K562 (cell line): ENCODE measurements around the gene ANKRD27. TPM values are rescaled to one million over a fixed set of nuclear protein-coding genes. Genes with fewer than 3 reads are reported as not detected.

Source experiments
- CTBP1 ChIP-seq: fragments of 450-650 bp; IDR thresholded peaks from 2 replicates; pipeline ENCODE4 v1.6.1; 2016; ENCODE audit warnings: borderline replicate concordance
- DDX20 ChIP-seq: fragments of 450-650 bp; IDR thresholded peaks from 2 replicates; pipeline ENCODE4 v1.6.1; 2016; ENCODE audit warnings: missing genetic modification characterization, low read depth, mild to moderate bottlenecking, missing compliant biosample characterization, moderate library complexity
- DMBX1 ChIP-seq: fragments of 250-450 bp; sonication (Bioruptor Pico); IDR thresholded peaks from 2 replicates; pipeline ENCODE4 v1.8.0; 2022; ENCODE audit warnings: inconsistent platforms, mild to moderate bottlenecking, moderate library complexity, borderline replicate concordance
- ETV1 ChIP-seq: fragments of 450-650 bp; conservative IDR thresholded peaks from 2 replicates; pipeline ENCODE4 v1.6.1; 2016; ENCODE audit warnings: missing genetic modification characterization, control low read depth, low read depth, missing compliant biosample characterization
- FOXM1 ChIP-seq, 2 experiments: fragments of 450-650 bp in 1 of 2; sonication (generic) in 1 of 2; formaldehyde crosslinking in 1 of 2; IDR thresholded peaks; 2 replicates each; pipeline versions ENCODE4 v1.6.1 to v1.9.0; 2017 to 2022; ENCODE audit warnings: low read depth in 2 of 2, mild to moderate bottlenecking in 2 of 2, missing genetic modification reagents in 1 of 2, moderate library complexity in 1 of 2
- GABPB2 ChIP-seq: fragments of 250-450 bp; sonication (Bioruptor Pico); conservative IDR thresholded peaks from 2 replicates; pipeline ENCODE4 v1.5.1; 2021; ENCODE audit warnings: mild to moderate bottlenecking
- HDAC6 ChIP-seq: IDR thresholded peaks from 2 replicates; pipeline ENCODE4 v1.6.1; 2012; ENCODE audit warnings: low read depth, mild to moderate bottlenecking, control low read depth, inconsistent platforms, low read length, moderate library complexity
- MEF2A ChIP-seq: IDR thresholded peaks from 2 replicates; pipeline ENCODE4 v1.6.1; 2011; ENCODE audit warnings: low read depth, mild to moderate bottlenecking, low read length, moderate library complexity; ENCODE audit not compliant: control insufficient read depth
- MYBL2 ChIP-seq, 2 experiments: fragments of 450-650 bp in 1 of 2; sonication (generic) in 1 of 2; formaldehyde crosslinking in 1 of 2; IDR thresholded peaks; 2 replicates each; pipeline versions ENCODE4 v1.6.1 to v1.8.1; 2017 to 2022; ENCODE audit warnings: borderline replicate concordance in 1 of 2, inconsistent platforms in 1 of 2, low read depth in 1 of 2, mild to moderate bottlenecking in 1 of 2, missing genetic modification reagents in 1 of 2, moderate library complexity in 1 of 2
- POLR2G ChIP-seq: fragments of 200-400 bp; formaldehyde crosslinking; IDR thresholded peaks from 2 replicates; pipeline ENCODE4 v1.6.1; 2017; ENCODE audit warnings: low read depth, mild to moderate bottlenecking, antibody characterized with exemption, low read length, moderate library complexity
- POLR3G ChIP-seq: IDR thresholded peaks from 2 replicates; pipeline ENCODE4 v1.6.1; 2011; ENCODE audit not compliant: insufficient read length, insufficient replicate concordance; ENCODE audit errors: extremely low read depth
- SMARCE1 ChIP-seq: fragments of 450-650 bp; IDR thresholded peaks from 2 replicates; pipeline ENCODE4 v1.7.1; 2016; ENCODE audit warnings: mild to moderate bottlenecking
- TRIM28 ChIP-seq: fragments of 450-650 bp; IDR thresholded peaks from 2 replicates; pipeline ENCODE4 v1.6.1; 2017
- ZBED1 ChIP-seq: IDR thresholded peaks from 2 replicates; pipeline ENCODE4 v1.6.1; 2014
- ZBTB8A ChIP-seq: fragments of 450-650 bp; IDR thresholded peaks from 2 replicates; pipeline ENCODE4 v1.6.1; 2018; ENCODE audit warnings: mild to moderate bottlenecking, moderate library complexity; ENCODE audit not compliant: partially characterized antibody
- ZEB2 ChIP-seq: fragments of 450-650 bp; IDR thresholded peaks from 2 replicates; pipeline ENCODE4 v1.6.1; 2016
- ZKSCAN1 ChIP-seq: fragments of 150-350 bp; IDR thresholded peaks from 2 replicates; pipeline ENCODE4 v1.6.1; 2016; ENCODE audit warnings: low read depth, low read length
- ZNF764 ChIP-seq: fragments of 250-450 bp; sonication (Bioruptor Pico); IDR thresholded peaks from 2 replicates; pipeline ENCODE4 v1.4.0; 2020; ENCODE audit warnings: low read depth, mild to moderate bottlenecking, moderate library complexity
- polyA plus RNA-seq, 8 experiments: library from polyadenylated mRNA; depleted of rRNA in 4 of 8; stranded (reverse) in 5 of 8; unstranded in 3 of 8; fragments of >200 nt; fragmentation: Nextera tagmentation in 2 of 8; fragmentation: Illumina TruSeq in 1 of 8; extraction: Ambion mirVana in 2 of 8; extraction: Trizol in 1 of 8; gene quantifications; 2 replicates each; pipeline versions ENCODE4 v1.2.1 to v1.2.3, GENCODE V29; 2011 to 2014; ENCODE audit warnings: inconsistent platforms in 1 of 8, missing spikeins in 1 of 8
- total RNA-seq, 7 experiments: library from RNA; depleted of rRNA in 6 of 7; stranded (reverse); fragments of >200 nt in 6 of 7; fragmentation: Illumina TruSeq in 2 of 7; extraction: Trizol in 2 of 7; gene quantifications; 2 replicates each; pipeline versions ENCODE4 v1.2.1 to v1.2.3, GENCODE V29; 2011 to 2021; ENCODE audit warnings: low replicate concordance in 1 of 7
- TF ChIP-seq, protein P1 (sequence below): fragments of 450-650 bp; conservative IDR thresholded peaks from 2 replicates; pipeline ENCODE4 v1.6.1; 2016; ENCODE audit warnings: missing genetic modification characterization, low read depth, mild to moderate bottlenecking, control low read depth, missing compliant biosample characterization
- TF ChIP-seq, protein P2 (sequence below), 3 experiments: IDR thresholded peaks in 2 of 3; conservative IDR thresholded peaks in 1 of 3; 2 replicates each; pipeline ENCODE4 v1.5.1; 2011 to 2012; ENCODE audit warnings: low read length in 3 of 3, mild to moderate bottlenecking in 3 of 3, control low read depth in 2 of 3, improper control_type of control experiment in 1 of 3, inconsistent platforms in 1 of 3, low read depth in 1 of 3, mixed read lengths in 1 of 3, moderate library complexity in 1 of 3; ENCODE audit not compliant: insufficient read depth in 2 of 3
- TF ChIP-seq, protein P3 (sequence below): fragments of 250-450 bp; sonication (Bioruptor Pico); IDR thresholded peaks from 2 replicates; pipeline ENCODE4 v1.4.0; 2020; ENCODE audit warnings: borderline replicate concordance
- TF ChIP-seq, protein P4 (sequence below): fragments of 450-650 bp; conservative IDR thresholded peaks from 2 replicates; pipeline ENCODE4 v1.6.1; 2016; ENCODE audit warnings: missing genetic modification characterization, low read depth, mild to moderate bottlenecking, missing compliant biosample characterization, moderate library complexity

The ANKRD27 gene
- total and polyA plus RNA-seq, 9 of the 15 experiments (the other 6 are each of a cell fraction or from before 2014, with no cell fraction given): 5.3 to 71.3 (median 54.2) TPM

DNA sequence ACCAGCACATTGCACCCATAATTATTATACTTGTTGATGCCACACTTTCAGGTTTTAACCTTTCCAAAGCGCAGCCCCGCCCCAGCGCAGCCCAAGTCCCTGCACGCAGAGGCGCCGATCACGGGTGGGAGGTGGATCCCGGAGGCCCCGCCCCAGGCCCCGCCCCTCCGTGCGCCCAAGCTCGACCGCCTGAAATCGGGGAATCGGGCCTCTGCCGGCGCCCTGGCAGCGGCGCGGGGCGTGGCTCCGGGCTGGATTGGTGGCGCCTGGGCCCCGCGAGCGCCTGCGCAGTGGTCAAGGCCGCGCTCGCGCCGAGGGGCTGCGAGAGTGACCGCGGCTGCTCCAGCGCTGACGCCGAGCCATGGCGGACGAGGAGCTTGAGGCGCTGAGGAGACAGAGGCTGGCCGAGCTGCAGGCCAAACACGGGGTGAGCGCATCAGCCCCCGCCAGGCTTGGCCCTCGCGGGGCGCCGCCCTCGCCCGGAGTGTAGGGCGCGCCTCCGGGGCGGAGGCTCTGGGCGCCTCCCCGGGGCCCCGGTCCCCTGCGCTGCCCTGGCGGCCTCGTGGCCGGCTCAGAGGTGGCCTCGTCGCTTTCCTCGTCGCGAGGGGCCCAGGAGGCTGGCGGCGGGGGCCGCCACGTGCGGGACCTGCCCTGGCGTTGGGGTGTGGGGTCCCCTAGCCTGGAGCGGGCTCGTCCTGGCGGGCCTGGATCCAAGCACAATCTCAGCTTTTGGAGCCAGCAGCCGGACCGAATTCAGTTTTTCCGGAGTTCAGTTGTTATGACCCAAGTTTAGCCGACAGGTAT is 93.9 kb downstream of the ANKRD27 start, which contains the start of gene PDCD5 (continued):
- TF ChIP-seq POLR2G: peak; percentile 95
- TF ChIP-seq CTBP1: peak; percentile 79
- 0 out of 2 replicates have a peak, but pooled peaks have one; percentile 17 for TF ChIP-seq ZKSCAN1
- TF ChIP-seq MEF2A: no peak
- TF ChIP-seq DMBX1 (CRISPR knock-in tag): no peak
- no peak for TF ChIP-seq ETV1
- TF ChIP-seq ZBTB8A: no peak
- no peak for TF ChIP-seq ZNF764 (CRISPR knock-in tag)
- TF ChIP-seq, protein P1, sequence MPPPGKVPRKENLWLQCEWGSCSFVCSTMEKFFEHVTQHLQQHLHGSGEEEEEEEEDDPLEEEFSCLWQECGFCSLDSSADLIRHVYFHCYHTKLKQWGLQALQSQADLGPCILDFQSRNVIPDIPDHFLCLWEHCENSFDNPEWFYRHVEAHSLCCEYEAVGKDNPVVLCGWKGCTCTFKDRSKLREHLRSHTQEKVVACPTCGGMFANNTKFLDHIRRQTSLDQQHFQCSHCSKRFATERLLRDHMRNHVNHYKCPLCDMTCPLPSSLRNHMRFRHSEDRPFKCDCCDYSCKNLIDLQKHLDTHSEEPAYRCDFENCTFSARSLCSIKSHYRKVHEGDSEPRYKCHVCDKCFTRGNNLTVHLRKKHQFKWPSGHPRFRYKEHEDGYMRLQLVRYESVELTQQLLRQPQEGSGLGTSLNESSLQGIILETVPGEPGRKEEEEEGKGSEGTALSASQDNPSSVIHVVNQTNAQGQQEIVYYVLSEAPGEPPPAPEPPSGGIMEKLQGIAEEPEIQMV (tag): no peak
- no peak for TF ChIP-seq ZEB2
- no peak for TF ChIP-seq FOXM1 (IDR thresholded peaks at IDR 0.05; ENCODE audit: low read depth)
- TF ChIP-seq FOXM1 (CRISPR knock-in tag; IDR thresholded peaks at IDR 0.05; ENCODE audit: low read depth): no peak
- TF ChIP-seq, protein P2, sequence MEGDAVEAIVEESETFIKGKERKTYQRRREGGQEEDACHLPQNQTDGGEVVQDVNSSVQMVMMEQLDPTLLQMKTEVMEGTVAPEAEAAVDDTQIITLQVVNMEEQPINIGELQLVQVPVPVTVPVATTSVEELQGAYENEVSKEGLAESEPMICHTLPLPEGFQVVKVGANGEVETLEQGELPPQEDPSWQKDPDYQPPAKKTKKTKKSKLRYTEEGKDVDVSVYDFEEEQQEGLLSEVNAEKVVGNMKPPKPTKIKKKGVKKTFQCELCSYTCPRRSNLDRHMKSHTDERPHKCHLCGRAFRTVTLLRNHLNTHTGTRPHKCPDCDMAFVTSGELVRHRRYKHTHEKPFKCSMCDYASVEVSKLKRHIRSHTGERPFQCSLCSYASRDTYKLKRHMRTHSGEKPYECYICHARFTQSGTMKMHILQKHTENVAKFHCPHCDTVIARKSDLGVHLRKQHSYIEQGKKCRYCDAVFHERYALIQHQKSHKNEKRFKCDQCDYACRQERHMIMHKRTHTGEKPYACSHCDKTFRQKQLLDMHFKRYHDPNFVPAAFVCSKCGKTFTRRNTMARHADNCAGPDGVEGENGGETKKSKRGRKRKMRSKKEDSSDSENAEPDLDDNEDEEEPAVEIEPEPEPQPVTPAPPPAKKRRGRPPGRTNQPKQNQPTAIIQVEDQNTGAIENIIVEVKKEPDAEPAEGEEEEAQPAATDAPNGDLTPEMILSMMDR (IDR thresholded peaks at IDR 0.05 in 2 of 3, conservative IDR thresholded peaks at IDR 0.05 in 1 of 3; ENCODE audit: insufficient read depth in 2 of 3, low read depth in 1 of 3, low read length in 3 of 3): no peak
- TF ChIP-seq, protein P3, sequence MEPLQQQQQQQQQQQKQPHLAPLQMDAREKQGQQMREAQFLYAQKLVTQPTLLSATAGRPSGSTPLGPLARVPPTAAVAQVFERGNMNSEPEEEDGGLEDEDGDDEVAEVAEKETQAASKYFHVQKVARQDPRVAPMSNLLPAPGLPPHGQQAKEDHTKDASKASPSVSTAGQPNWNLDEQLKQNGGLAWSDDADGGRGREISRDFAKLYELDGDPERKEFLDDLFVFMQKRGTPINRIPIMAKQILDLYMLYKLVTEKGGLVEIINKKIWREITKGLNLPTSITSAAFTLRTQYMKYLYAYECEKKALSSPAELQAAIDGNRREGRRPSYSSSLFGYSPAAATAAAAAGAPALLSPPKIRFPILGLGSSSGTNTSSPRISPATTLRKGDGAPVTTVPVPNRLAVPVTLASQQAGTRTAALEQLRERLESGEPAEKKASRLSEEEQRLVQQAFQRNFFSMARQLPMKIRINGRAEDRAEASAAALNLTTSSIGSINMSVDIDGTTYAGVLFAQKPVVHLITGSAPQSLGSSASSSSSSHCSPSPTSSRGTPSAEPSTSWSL (CRISPR knock-in tag): no peak
- no peak for TF ChIP-seq DDX20 (tag)
- no peak for TF ChIP-seq HDAC6
- no peak for TF ChIP-seq MYBL2 (IDR thresholded peaks at IDR 0.05; ENCODE audit: low read depth)
- no peak for TF ChIP-seq MYBL2 (CRISPR knock-in tag; IDR thresholded peaks at IDR 0.05; ENCODE audit: borderline replicate concordance)
- no peak for TF ChIP-seq ZBED1
- no peak for TF ChIP-seq TRIM28
- TF ChIP-seq SMARCE1: no peak
- TF ChIP-seq GABPB2: no peak
- TF ChIP-seq, protein P4, sequence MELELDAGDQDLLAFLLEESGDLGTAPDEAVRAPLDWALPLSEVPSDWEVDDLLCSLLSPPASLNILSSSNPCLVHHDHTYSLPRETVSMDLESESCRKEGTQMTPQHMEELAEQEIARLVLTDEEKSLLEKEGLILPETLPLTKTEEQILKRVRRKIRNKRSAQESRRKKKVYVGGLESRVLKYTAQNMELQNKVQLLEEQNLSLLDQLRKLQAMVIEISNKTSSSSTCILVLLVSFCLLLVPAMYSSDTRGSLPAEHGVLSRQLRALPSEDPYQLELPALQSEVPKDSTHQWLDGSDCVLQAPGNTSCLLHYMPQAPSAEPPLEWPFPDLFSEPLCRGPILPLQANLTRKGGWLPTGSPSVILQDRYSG (tag): no peak
- TF ChIP-seq POLR3G: no peak
